GM18907 (cell line): ENCODE measurements around the gene TRIM51.
"Not testable (repeated sequence)": the region's sequence is repeated elsewhere in the genome, so short reads cannot be mapped to it uniquely, and the experiment has no call there.

Experiments used
- ATAC-seq: cut with Tn5 transposase; IDR thresholded peaks from one replicate; pipeline ENCODE4 v1.9.1; 2021; ENCODE audit warnings: mild to moderate bottlenecking, moderate library complexity; ENCODE audit not compliant: unreplicated experiment

Gene TRIM51

GRCh38 chr11:55882997-55883396 lies at the start of gene TRIM51:
Gene TRIM51, plus strand, starts transcription at chr11:55883297. Its CDS starts 2,132 bp downstream, at chr11:55885429.
- ATAC-seq, result not testable (repeated sequence)

- ATAC-seq, result no peak
These were observed 44.6 kb upstream of the TRIM51 start, which contains the start of gene OR5D16 for GRCh38 chr11:55838452-55838851. Gene OR5D16, plus strand, starts transcription at chr11:55838752. Its CDS starts 0 bp downstream, at chr11:55838752.

GRCh38 chr11:55847453-55847852 lies 35.6 kb upstream of the TRIM51 start:
- no peak for ATAC-seq

GRCh38 chr11:55849037-55849436 lies 34.1 kb upstream of the TRIM51 start:
- ATAC-seq, result no peak

- ATAC-seq, result no peak
These were observed 31.0 kb upstream of the TRIM51 start for GRCh38 chr11:55852141-55852540.

DNA sequence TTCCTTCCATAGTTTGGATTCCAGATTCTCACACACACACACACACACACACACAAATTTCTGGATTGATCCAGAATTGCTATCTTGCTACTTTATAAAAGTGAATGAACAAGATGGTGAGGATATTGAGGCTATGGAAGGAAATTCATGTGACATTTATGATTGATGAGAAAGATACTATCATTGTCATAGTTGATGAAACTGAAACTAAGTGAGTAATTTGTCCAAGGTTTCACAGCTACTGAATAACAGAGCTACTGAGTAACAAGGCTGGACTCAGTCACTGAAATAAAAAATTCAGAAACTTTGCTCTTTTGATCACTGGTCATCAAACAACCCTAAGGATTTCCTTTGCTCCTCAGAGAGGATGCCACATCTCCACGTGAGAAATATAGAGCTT lies 28.4 kb upstream of the TRIM51 start:
- ATAC-seq, result no peak

DNA sequence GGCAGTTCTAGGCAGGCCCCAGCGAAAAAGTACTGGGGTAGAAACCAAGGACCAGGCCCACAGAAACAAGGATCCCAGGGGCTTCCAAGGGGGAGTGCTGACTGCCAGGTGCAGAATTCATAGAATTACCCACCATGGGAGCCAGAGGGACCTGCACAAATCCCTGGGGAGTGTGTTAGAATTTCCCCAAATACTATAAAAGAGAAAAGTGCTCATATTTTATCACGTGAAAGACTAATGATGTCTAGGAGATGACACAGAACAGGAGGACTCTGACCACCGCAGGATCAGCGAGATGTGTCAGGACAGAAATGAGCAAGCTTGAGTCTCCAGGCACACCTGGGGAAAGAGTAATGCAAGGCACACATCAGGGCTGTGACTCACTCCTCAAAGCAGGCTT lies 15.7 kb upstream of the TRIM51 start:
- not testable (repeated sequence) for ATAC-seq

- ATAC-seq, result not testable (repeated sequence)
These were observed 10.4 kb upstream of the TRIM51 start for GRCh38 chr11:55872731-55873130.

GRCh38 chr11:55873146-55873545 lies 10.0 kb upstream of the TRIM51 start:
- ATAC-seq, result not testable (repeated sequence)

DNA sequence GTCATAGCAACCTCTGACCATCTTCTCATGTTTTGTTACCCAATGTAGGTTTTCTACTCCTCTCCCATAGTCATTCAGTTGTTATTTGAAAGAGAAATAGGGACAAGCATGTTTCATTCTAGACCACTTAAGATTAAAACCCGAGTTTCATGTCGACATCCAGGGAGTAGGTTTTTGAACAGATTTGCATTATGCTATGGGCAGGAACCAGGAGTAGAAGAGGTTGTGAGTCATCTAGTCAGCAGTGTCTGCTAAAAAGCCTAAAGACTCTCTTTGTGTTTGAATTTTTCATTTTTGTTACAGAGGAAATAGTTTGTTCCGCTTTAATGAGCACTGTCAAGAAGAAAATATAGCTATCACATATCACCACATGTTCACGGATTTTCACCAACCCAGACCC lies 1.9 kb downstream of the TRIM51 start:
- not testable (repeated sequence) for ATAC-seq

DNA sequence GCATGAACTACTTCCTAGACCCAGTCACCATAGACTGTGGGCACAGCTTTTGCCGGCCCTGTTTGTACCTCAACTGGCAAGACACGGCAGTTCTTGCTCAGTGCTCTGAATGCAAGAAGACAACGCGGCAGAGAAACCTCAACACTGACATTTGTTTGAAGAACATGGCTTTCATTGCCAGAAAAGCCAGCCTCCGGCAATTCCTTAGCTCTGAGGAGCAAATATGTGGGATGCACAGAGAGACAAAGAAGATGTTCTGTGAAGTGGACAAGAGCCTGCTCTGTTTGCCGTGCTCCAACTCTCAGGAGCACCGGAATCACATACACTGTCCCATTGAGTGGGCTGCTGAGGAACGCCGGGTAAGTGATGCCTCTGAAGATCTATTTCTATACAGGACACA lies 2.4 kb downstream of the TRIM51 start:
- not testable (repeated sequence) for ATAC-seq

DNA sequence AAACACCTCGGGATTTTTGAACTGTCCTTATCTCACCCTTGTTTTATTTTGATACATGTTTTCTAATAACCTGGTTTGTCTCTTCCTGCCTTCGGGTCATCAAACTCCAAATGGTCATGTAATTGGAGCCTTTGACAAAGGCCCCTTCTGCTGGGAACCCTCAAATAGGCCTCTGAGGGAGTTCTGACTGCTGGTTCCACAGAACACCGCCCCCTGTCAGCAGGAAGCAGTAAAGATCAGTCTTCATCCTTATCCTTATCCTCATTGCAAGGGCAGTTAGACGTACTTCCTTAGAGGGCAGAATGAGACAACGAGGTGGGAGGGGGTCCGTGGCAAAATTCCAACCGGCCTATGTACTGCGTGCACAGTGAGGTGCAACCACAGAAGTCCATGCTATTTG lies 12.1 kb downstream of the TRIM51 start:
- no peak for ATAC-seq

DNA sequence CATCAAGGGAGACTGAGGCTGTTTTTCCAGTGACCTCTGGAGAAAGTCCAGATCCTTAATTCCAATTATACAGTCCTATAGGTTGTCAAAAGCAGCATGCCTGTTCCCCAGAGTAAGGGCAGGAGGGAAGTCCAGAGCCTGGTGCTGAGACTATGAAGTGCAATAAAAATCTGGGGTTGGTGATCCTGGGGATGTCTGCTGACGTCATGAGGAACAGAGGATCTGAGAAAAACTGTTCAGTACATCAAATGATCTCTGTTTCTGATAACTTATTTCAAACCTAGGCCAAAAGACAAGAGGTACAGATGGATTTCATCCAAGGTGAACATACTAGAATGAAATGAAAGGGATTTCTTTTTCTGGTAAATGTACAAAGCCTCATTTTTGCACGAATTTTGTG lies 19.2 kb downstream of the TRIM51 start:
- ATAC-seq, result no peak

DNA sequence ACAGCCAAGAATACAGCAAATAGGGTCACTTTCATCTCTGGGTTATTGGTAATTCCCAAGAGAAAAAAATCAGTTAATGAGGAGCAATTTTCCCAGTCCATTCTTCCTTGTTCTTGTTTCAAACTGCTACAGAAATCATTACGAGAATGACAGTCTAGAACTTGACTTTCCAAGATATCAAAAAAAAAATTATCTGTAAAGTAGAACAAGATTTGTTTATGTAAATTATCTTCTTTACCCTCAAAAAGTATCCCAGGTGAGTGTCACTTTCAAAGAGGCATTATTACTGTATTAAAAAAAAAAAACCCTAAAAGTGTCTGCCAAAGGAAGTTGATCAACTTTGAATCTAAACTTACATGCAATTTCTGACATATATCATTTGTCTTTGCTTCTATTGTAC lies 31.4 kb downstream of the TRIM51 start, which contains the start of gene OR5W2:
TSS of gene OR5W2 (minus strand) at position 101 of the 400 bp plus-strand sequence. CDS start at position 101, 0 bp downstream.
- ATAC-seq, result no peak

DNA sequence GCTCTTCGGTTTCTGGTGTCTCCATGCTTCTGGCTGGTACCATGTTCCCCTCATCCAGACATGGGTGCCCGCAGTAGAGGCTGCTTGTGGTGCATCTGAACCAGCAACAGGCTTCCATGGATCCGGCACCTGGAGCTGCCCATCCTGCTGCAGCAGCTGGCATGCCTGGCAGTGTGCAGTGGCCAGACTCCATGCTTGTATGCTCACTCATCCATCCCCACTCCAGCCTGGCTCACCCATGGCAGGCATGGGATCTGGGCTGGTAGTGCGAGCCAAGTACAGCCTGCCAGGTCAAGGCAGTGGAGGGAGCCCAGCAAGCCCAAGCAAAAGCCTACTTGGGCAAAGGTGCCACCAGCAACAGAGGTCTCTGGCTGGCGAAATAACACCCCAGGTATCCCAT lies 37.4 kb downstream of the TRIM51 start:
- ATAC-seq, result no peak

- no peak for ATAC-seq
These were observed 53.2 kb downstream of the TRIM51 start, which contains the start of gene OR5I1 for GRCh38 chr11:55936300-55936699. Gene OR5I1, minus strand, starts transcription at chr11:55936400. Its CDS starts 0 bp downstream, at chr11:55936400.
